D721Med (cell line): Measurements from ENCODE around the gene TRIM24.
"Not testable (repeated sequence)": the region's sequence is repeated elsewhere in the genome, so short reads cannot be mapped to it uniquely, and the experiment has no call there.

Experiments
- DNase-seq: peaks from one replicate; pipeline ENCODE4 v3.0.0; 2011; ENCODE audit warnings: low spot score; ENCODE audit not compliant: insufficient read length
- FAIRE-seq: peaks from 2 replicates; lab custom pipeline; 2011; peaks lifted over from hg19 to GRCh38; lab: Jason Lieb, UNC
- CTCF ChIP-seq: IDR thresholded peaks from 2 replicates; pipeline ENCODE4 v1.5.1; 2012; ENCODE audit warnings: mild to moderate bottlenecking, control low read depth; ENCODE audit not compliant: insufficient read depth; ENCODE audit errors: missing control alignments

TRIM24 gene

GRCh38 chr7:138460176-138460648, at the start of gene TRIM24:
Gene TRIM24, plus strand, starts transcription at chr7:138460259. Its CDS starts 290 bp downstream, at chr7:138460549.
- DNase-seq: no peak
- no peak for TF ChIP-seq CTCF
- no peak for FAIRE-seq

GRCh38 chr7:138412077-138412476, 48.0 kb upstream of the TRIM24 start:
- not testable (repeated sequence) for DNase-seq, FAIRE-seq

- DNase-seq, FAIRE-seq: not testable (repeated sequence)
Measured at GRCh38 chr7:138412921-138413320, 47.1 kb upstream of the TRIM24 start.

GRCh38 chr7:138417078-138417700, 42.9 kb upstream of the TRIM24 start:
- no peak for DNase-seq
- TF ChIP-seq CTCF: no peak
- FAIRE-seq: no peak

GRCh38 chr7:138417764-138418163, 42.3 kb upstream of the TRIM24 start:
- TF ChIP-seq CTCF: no peak
- DNase-seq (no peak), FAIRE-seq (no peak)

GRCh38 chr7:138418403-138418802, 41.7 kb upstream of the TRIM24 start:
- DNase-seq, FAIRE-seq: not testable (repeated sequence)

- FAIRE-seq (no peak), DNase-seq (no peak)
- TF ChIP-seq CTCF: no peak
Measured at GRCh38 chr7:138425026-138425425, 35.0 kb upstream of the TRIM24 start.

GRCh38 chr7:138429577-138430250, 30.3 kb upstream of the TRIM24 start:
- FAIRE-seq (no peak), DNase-seq (no peak)
- no peak for TF ChIP-seq CTCF

- DNase-seq: no peak
- no peak for FAIRE-seq
- no peak for TF ChIP-seq CTCF
Measured at GRCh38 chr7:138431517-138431916, 28.5 kb upstream of the TRIM24 start.
